Fibroblast of lung (primary cell): Measurements from ENCODE around the gene PDE6G. TPM values are rescaled to one million over a fixed set of nuclear protein-coding genes. Genes with fewer than 3 reads are reported as not detected.

Source experiments
- DNase-seq, 2 donors: peaks; one replicate each; pipeline versions ENCODE4 v3.0.0 to v3.0.0-alpha.2; 2010; ENCODE audit warnings: low read depth in 2 of 2
- H2AFZ ChIP-seq: 2 replicates; pipeline ENCODE4 v1.5.1; 2012; ENCODE audit warnings: low read length, control low read depth, inconsistent platforms
- H3K27ac ChIP-seq: 2 replicates; pipeline ENCODE4 v1.5.1; 2011; ENCODE audit warnings: low read length, control low read depth; ENCODE audit not compliant: insufficient read depth
- H3K27me3 ChIP-seq: 2 replicates; pipeline ENCODE4 v1.5.1; 2011; ENCODE audit warnings: mild to moderate bottlenecking, low read length; ENCODE audit not compliant: control insufficient read depth, insufficient read depth
- H3K36me3 ChIP-seq: 2 replicates; pipeline ENCODE4 v1.5.1; 2011; ENCODE audit warnings: low read length; ENCODE audit not compliant: control insufficient read depth, insufficient read depth
- H3K4me1 ChIP-seq: 2 replicates; pipeline ENCODE4 v1.5.1; 2011; ENCODE audit warnings: low read length; ENCODE audit not compliant: control insufficient read depth, insufficient read depth; ENCODE audit errors: extremely low read depth
- H3K4me2 ChIP-seq: 2 replicates; pipeline ENCODE4 v1.5.1; 2011; ENCODE audit warnings: low read length, control low read depth; ENCODE audit not compliant: insufficient read depth; ENCODE audit errors: extremely low read depth
- H3K4me3 ChIP-seq, 4 experiments: fragments of 200-600 bp in 1 of 4; sonication (generic) in 1 of 4; replicated peaks in 1 of 4; 2 replicates each; pipeline ENCODE4 v1.5.1; 2011 to 2016; ENCODE audit warnings: low read length in 4 of 4, low read depth in 3 of 4, mild to moderate bottlenecking in 3 of 4, control low read depth in 2 of 4, inconsistent platforms in 1 of 4, mixed read lengths in 1 of 4; ENCODE audit not compliant: insufficient read depth in 1 of 4; ENCODE audit errors: control extremely low read depth in 1 of 4
- H3K79me2 ChIP-seq: 2 replicates; pipeline ENCODE4 v1.5.1; 2012; ENCODE audit warnings: mild to moderate bottlenecking, low read length, inconsistent platforms; ENCODE audit not compliant: control insufficient read depth, insufficient read depth
- H3K9ac ChIP-seq: 2 replicates; pipeline ENCODE4 v1.5.1; 2011; ENCODE audit warnings: mild to moderate bottlenecking, low read length, control low read depth; ENCODE audit not compliant: insufficient read depth
- H3K9me3 ChIP-seq: 2 replicates; pipeline ENCODE4 v1.5.1; 2012; ENCODE audit warnings: low read depth, low read length; ENCODE audit not compliant: control insufficient read depth, insufficient read depth
- H4K20me1 ChIP-seq: 2 replicates; pipeline ENCODE4 v1.5.1; 2011; ENCODE audit warnings: low read length; ENCODE audit not compliant: control insufficient read depth, insufficient read depth; ENCODE audit errors: extremely low read depth
- CTCF ChIP-seq, 2 donors: IDR thresholded peaks in 1 of 2; conservative IDR thresholded peaks in 1 of 2; 1 replicate in 1 of 2; 2 replicates in 1 of 2; pipeline ENCODE4 v1.5.1; 2011 to 2012; ENCODE audit warnings: low read length in 2 of 2, control low read depth in 1 of 2, inconsistent platforms in 1 of 2, low read depth in 1 of 2, mild to moderate bottlenecking in 1 of 2
- EZH2 ChIP-seq: IDR thresholded peaks from 2 replicates; pipeline ENCODE4 v1.5.1; 2012; ENCODE audit warnings: low read length, control low read depth, mild to moderate bottlenecking; ENCODE audit errors: missing control alignments
- polyA plus RNA-seq, 2 donors: library from polyadenylated mRNA; depleted of rRNA in 1 of 2; stranded (reverse) in 1 of 2; unstranded in 1 of 2; fragments of >200 nt; gene quantifications; 2 replicates each; pipeline ENCODE4 v1.2.1, GENCODE V29; 2011 to 2012; ENCODE audit warnings: missing spikeins in 1 of 2
- total RNA-seq: library from RNA; depleted of rRNA; stranded (reverse); fragments of >200 nt; gene quantifications from 2 replicates; pipeline ENCODE4 v1.2.1, GENCODE V29; 2014

PDE6G gene
- total and polyA plus RNA-seq, 2 donors (not counting 1 experiment from before 2014, with no cell fraction given), result 0.17 to 0.64 TPM

GRCh38 chr17:81673561-81674258 is 17.4 kb upstream of the PDE6G start:
- no peak overlapping the region for H3K4me3 ChIP-seq
- no peak for DNase-seq
- no peaks in the 10 kb centered on the region for H3K79me2 ChIP-seq
- no peak overlapping the region for H2AFZ ChIP-seq
- H3K27ac ChIP-seq, result no peak overlapping the region
- no peaks in the 10 kb centered on the region for H3K4me1 ChIP-seq
- no peaks in the 10 kb centered on the region for H3K9me3 ChIP-seq
- H4K20me1 ChIP-seq, result no peaks in the 10 kb centered on the region
- no peak overlapping the region for H3K9ac ChIP-seq
- peaks cover 25% of the 10 kb centered on the region for H3K36me3 ChIP-seq
- no peaks in the 10 kb centered on the region for H3K27me3 ChIP-seq
- TF ChIP-seq EZH2, result no peak
- TF ChIP-seq CTCF (conservative IDR thresholded peaks at IDR 0.05 in 1 of 2, IDR thresholded peaks at IDR 0.05 in 1 of 2; ENCODE audit: low read depth in 1 of 2, low read length in 2 of 2), result no peak
- H3K4me2 ChIP-seq, result no peak overlapping the region

DNA sequence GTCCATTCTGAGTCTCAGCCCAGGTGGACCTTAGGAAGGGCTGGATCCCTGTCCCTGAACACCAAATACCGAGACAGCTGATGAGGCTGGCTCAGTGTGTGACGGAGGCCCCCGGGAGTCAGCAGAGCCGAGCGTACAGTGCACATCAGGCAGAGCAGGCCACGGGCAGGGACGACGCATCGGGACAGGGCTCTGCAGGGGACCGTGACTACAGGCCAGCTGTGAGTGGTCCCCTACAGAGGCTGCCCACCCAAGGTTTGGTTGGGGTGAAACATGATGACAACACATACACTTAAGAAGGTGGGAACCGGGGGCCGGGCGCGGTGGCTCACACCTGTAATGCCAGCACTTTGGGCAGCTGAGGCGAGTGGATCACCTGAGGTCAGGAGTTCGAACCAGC is 16.6 kb upstream of the PDE6G start:
- no peak overlapping the region for H3K9ac ChIP-seq
- H3K36me3 ChIP-seq, result peaks cover 25% of the 10 kb centered on the region

GRCh38 chr17:81672504-81672903 is 16.2 kb upstream of the PDE6G start:
- H3K9me3 ChIP-seq, result no peaks in the 10 kb centered on the region
- H3K27me3 ChIP-seq, result no peaks in the 10 kb centered on the region
- no peak overlapping the region for H3K4me2 ChIP-seq
- peaks cover 9% of the 10 kb centered on the region for H3K79me2 ChIP-seq
- H2AFZ ChIP-seq, result no peak overlapping the region
- no peak overlapping the region for H3K9ac ChIP-seq
- H4K20me1 ChIP-seq, result no peaks in the 10 kb centered on the region
- H3K4me1 ChIP-seq, result peaks cover 2% of the 10 kb centered on the region
- peaks cover 25% of the 10 kb centered on the region for H3K36me3 ChIP-seq
- no peak overlapping the region for H3K27ac ChIP-seq
- TF ChIP-seq EZH2 (no peak), CTCF (conservative IDR thresholded peaks at IDR 0.05 in 1 of 2, IDR thresholded peaks at IDR 0.05 in 1 of 2; ENCODE audit: low read depth in 1 of 2, low read length in 2 of 2) (no peak)
- H3K4me3 ChIP-seq, result no peak overlapping the region
- no peak for DNase-seq

More for the DNA sequence above, 16.6 kb upstream of the PDE6G start:
- H3K79me2 ChIP-seq, result peaks cover 5% of the 10 kb centered on the region
- H4K20me1 ChIP-seq, result no peaks in the 10 kb centered on the region
- no peak overlapping the region for H3K4me3 ChIP-seq
- TF ChIP-seq CTCF (conservative IDR thresholded peaks at IDR 0.05 in 1 of 2, IDR thresholded peaks at IDR 0.05 in 1 of 2; ENCODE audit: low read depth in 1 of 2, low read length in 2 of 2) (no peak), EZH2 (no peak)
- H3K4me1 ChIP-seq, result peaks cover 2% of the 10 kb centered on the region
- H3K27me3 ChIP-seq, result no peaks in the 10 kb centered on the region
- H2AFZ ChIP-seq, result no peak overlapping the region
- H3K4me2 ChIP-seq, result no peak overlapping the region
- H3K27ac ChIP-seq, result no peak overlapping the region
- no peak for DNase-seq
- H3K9me3 ChIP-seq, result no peaks in the 10 kb centered on the region
